CD4-positive, alpha-beta T cell (primary cell): ENCODE results near the gene MTARC1. TPM values are rescaled to one million over a fixed set of nuclear protein-coding genes. Genes with fewer than 3 reads are reported as not detected.

Experiments
- ATAC-seq: fragments of 200-7000 bp; cut with Tn5 transposase; one replicate; pipeline ENCODE4 v1.10.0; 2022; ENCODE audit warnings: mild to moderate bottlenecking; ENCODE audit not compliant: poor library complexity
- CTCF ChIA-PET: fragments of 350-600 bp; sonication (Branson Sonifier 250); formaldehyde crosslinking; loops from one replicate; lab custom pipeline; 2021; ENCODE audit warnings: antibody characterized with exemption, inconsistent platforms; lab: Charles Lee
- POLR2A ChIA-PET: fragments of 350-600 bp; sonication (Branson Sonifier 250); formaldehyde crosslinking; loops from one replicate; lab custom pipeline; 2021; ENCODE audit warnings: antibody characterized with exemption, inconsistent platforms; lab: Charles Lee
- DNase-seq, 14 experiments: peaks; one replicate each; pipeline ENCODE4 v3.0.0-alpha.2; 2013 to 2020; ENCODE audit warnings: mixed read lengths in 2 of 14
- H3K27ac ChIP-seq, 2 donors: one replicate each; pipeline versions ENCODE4 v1.5.1 to v1.7.0; 2013; ENCODE audit warnings: low read length in 2 of 2, low read depth in 1 of 2, mild to moderate bottlenecking in 1 of 2
- H3K27me3 ChIP-seq, 2 experiments: 1 replicate in 1 of 2; 2 replicates in 1 of 2; pipeline versions ENCODE4 v1.6.1 to v1.7.0; 2013; ENCODE audit warnings: low read length in 2 of 2, control low read depth in 1 of 2, mild to moderate bottlenecking in 1 of 2, moderate library complexity in 1 of 2; ENCODE audit not compliant: insufficient read depth in 2 of 2, control insufficient read depth in 1 of 2
- H3K36me3 ChIP-seq: one replicate; pipeline ENCODE4 v1.6.1; 2013; ENCODE audit warnings: low read length, control low read depth; ENCODE audit not compliant: insufficient read depth
- H3K4me1 ChIP-seq: one replicate; pipeline ENCODE4 v1.6.1; 2013; ENCODE audit warnings: low read length, control low read depth; ENCODE audit not compliant: insufficient read depth
- H3K4me3 ChIP-seq: one replicate; pipeline ENCODE4 v1.5.1; 2013; ENCODE audit warnings: mild to moderate bottlenecking, low read length, moderate library complexity
- H3K9me3 ChIP-seq, 2 experiments: 1 replicate in 1 of 2; 2 replicates in 1 of 2; pipeline versions ENCODE4 v1.6.1 to v1.7.0; 2013; ENCODE audit warnings: low read length in 2 of 2, mild to moderate bottlenecking in 2 of 2, control low read depth in 1 of 2, moderate library complexity in 1 of 2; ENCODE audit not compliant: control insufficient read depth in 1 of 2, insufficient read depth in 1 of 2
- H3K27ac Mint-ChIP-seq: one replicate; pipeline ENCODE4 v1.8.0; 2020; ENCODE audit warnings: mixed read lengths
- H3K27me3 Mint-ChIP-seq: one replicate; pipeline ENCODE4 v1.8.0; 2021; ENCODE audit warnings: mixed read lengths
- H3K36me3 Mint-ChIP-seq: one replicate; pipeline ENCODE4 v1.8.0; 2021; ENCODE audit warnings: low read depth, mixed read lengths
- H3K4me1 Mint-ChIP-seq: one replicate; pipeline ENCODE4 v1.8.0; 2021; ENCODE audit warnings: low read depth, mixed read lengths
- H3K4me3 Mint-ChIP-seq: one replicate; pipeline ENCODE4 v1.8.0; 2020; ENCODE audit warnings: mild to moderate bottlenecking, mixed read lengths
- H3K9me3 Mint-ChIP-seq: one replicate; pipeline ENCODE4 v1.8.0; 2020; ENCODE audit warnings: mixed read lengths
- intact Hi-C, 2 experiments: fragments of 100-400 bp; cut with DNase I in 1 of 2; cut with micrococcal nuclease in 1 of 2; formaldehyde crosslinking; loops; one replicate each; pipeline versions ENCODE4 v1.15.1 to v1.9.0; 2023 to 2025; cut with DNase I, micrococcal nuclease
- total RNA-seq, 174 experiments: library from RNA in 2 of 174; stranded (reverse) in 2 of 174; gene quantifications; one replicate each; pipeline ENCODE4 v1.2.3 and lab custom pipeline; 2021 to 2026
- TF ChIP-seq, protein P1 (sequence below): fragments of 200-600 bp; IDR thresholded peaks from one replicate; pipeline ENCODE4 v1.8.0; 2022; ENCODE audit warnings: antibody characterized with exemption, mild to moderate bottlenecking

MTARC1 gene
- total RNA-seq, 2 experiments from 2014 or later: not detected

DNA sequence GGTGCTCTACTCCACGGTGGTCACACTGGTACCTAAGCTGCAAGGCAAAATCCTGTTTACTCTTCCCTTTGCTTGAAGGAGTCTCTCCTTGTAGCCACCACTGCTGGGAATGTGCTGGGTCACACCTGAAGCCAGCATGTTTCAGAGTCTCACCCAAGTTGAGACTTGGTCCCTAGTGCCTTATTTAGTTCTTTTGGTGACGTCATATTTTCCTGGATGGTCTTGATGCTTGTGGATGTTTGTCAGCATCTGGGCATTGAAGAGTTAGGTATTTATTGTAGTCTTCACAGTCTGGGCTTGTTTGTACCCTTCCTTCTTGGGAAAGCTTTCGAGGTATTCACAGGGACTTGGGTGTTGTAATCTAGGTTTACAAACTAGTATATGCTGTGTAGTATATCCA lies 44.2 kb upstream of the MTARC1 start:
- Mint-ChIP-seq H3K9me3 (no peaks in the 10 kb centered on the region), H3K27ac (no peak overlapping the region), H3K36me3 (no peaks in the 10 kb centered on the region), H3K4me3 (no peak overlapping the region), H3K4me1 (no peaks in the 10 kb centered on the region), H3K27me3 (peaks cover 57% of the 10 kb centered on the region)
- Histone ChIP-seq H3K36me3 (no peaks in the 10 kb centered on the region), H3K4me3 (no peak overlapping the region), H3K27ac (no peak overlapping the region), H3K27me3 (peaks cover 12 to 23% of the 10 kb centered on the region in 2 experiments), H3K9me3 (no peaks in the 10 kb centered on the region), H3K4me1 (no peaks in the 10 kb centered on the region)
- intact Hi-C loops: no loop called here
- DNase-seq (no peak), ATAC-seq (no peak)
- TF ChIP-seq, protein P1, sequence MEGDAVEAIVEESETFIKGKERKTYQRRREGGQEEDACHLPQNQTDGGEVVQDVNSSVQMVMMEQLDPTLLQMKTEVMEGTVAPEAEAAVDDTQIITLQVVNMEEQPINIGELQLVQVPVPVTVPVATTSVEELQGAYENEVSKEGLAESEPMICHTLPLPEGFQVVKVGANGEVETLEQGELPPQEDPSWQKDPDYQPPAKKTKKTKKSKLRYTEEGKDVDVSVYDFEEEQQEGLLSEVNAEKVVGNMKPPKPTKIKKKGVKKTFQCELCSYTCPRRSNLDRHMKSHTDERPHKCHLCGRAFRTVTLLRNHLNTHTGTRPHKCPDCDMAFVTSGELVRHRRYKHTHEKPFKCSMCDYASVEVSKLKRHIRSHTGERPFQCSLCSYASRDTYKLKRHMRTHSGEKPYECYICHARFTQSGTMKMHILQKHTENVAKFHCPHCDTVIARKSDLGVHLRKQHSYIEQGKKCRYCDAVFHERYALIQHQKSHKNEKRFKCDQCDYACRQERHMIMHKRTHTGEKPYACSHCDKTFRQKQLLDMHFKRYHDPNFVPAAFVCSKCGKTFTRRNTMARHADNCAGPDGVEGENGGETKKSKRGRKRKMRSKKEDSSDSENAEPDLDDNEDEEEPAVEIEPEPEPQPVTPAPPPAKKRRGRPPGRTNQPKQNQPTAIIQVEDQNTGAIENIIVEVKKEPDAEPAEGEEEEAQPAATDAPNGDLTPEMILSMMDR: no peak
- CTCF ChIA-PET: interaction anchor here (1.3 kb wide), 1 partner anchor 10 kb away, joined by 5 read pairs; no protein-coding TSS in a partner anchor
- POLR2A ChIA-PET: no interaction called here

DNA sequence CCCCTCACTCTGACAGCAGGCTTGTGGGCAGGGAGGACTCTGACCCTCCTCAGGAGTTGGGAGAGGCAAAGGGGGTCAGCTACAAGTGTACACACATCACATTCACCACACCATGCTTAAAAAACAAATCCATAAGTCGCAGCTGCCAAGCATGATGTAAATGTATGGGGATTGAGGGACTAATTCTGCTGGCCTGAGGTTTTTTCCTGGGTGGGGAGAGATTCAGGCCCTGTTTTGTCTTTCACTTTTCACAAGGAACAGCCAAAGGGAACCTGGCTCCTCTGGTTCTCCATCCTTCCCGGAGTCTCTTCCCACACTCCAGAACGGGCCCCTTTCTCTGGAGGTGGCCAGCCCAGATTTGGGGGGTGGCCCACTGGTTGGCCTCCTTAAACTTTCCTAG lies 39.9 kb upstream of the MTARC1 start:
- Histone ChIP-seq H3K4me1 (peaks cover 6% of the 10 kb centered on the region), H3K9me3 (peaks cover 0 to 4% of the 10 kb centered on the region in 2 experiments), H3K36me3 (no peaks in the 10 kb centered on the region), H3K4me3 (no peak overlapping the region), H3K27ac (no peak overlapping the region), H3K27me3 (peaks cover 41 to 50% of the 10 kb centered on the region in 2 experiments)
- no peak overlapping the region for H3K27ac Mint-ChIP-seq
- CTCF ChIA-PET: no interaction called here
- intact Hi-C loops: no loop called here
- no peaks in the 10 kb centered on the region for H3K36me3 Mint-ChIP-seq
- no peak overlapping the region for H3K4me3 Mint-ChIP-seq
- POLR2A ChIA-PET: no interaction called here
- no peak for ATAC-seq
- TF ChIP-seq, protein P1: no peak
- H3K9me3 Mint-ChIP-seq: no peaks in the 10 kb centered on the region
- DNase-seq: no peak
- peaks cover 87% of the 10 kb centered on the region for H3K27me3 Mint-ChIP-seq
- H3K4me1 Mint-ChIP-seq: peaks cover 8% of the 10 kb centered on the region

DNA sequence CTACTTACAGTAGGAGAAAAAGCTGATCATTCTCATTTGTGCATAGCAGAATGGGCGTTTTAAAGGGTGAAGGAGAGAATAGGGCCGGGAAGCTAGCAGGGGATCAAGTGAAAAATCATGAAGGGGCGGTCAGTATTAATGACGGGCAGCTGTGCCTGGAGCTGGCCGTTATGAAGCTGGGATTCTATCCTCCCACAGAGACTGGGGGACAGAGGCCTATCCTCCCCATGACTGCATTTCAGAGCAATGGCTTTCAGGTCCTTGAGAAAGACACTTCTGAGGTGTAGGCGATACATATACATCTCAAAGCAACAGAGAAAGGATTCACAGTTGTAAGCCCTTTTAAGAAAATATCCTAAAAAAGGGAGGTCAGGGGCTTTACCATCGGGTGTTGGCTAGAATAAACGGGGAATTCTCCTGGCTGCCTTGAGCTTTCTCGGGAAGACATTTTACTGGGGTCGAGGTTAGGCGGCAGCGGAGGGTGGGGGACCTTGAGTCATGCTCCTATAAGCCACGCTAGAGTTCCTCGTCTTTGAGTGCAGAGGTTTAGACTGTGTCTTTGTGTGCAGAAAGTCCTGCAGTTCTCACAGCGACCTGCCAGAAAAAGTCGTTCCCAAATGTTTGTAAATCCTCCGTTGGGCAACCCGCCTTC lies 39.1 kb upstream of the MTARC1 start:
- Mint-ChIP-seq H3K27me3 (peaks cover 92% of the 10 kb centered on the region), H3K4me3 (peak overlapping the region; percentile 51), H3K9me3 (no peaks in the 10 kb centered on the region), H3K27ac (no peak overlapping the region), H3K36me3 (no peaks in the 10 kb centered on the region), H3K4me1 (peaks cover 8% of the 10 kb centered on the region)
- DNase-seq (no peak), ATAC-seq (no peak)
- TF ChIP-seq, protein P1: no peak
- ChIA-PET POLR2A (no interaction called here), CTCF (no interaction called here)
- Histone ChIP-seq H3K36me3 (no peaks in the 10 kb centered on the region), H3K4me3 (peak overlapping the region; percentile 37), H3K27ac (no peak overlapping the region), H3K4me1 (peaks cover 6% of the 10 kb centered on the region), H3K9me3 (peaks cover 0 to 4% of the 10 kb centered on the region in 2 experiments), H3K27me3 (peaks cover 41 to 47% of the 10 kb centered on the region in 2 experiments)
- intact Hi-C loops: no loop called here
